GM10266 (cell line): ENCODE measurements around the gene MNS1.

Source experiments
- DNase-seq: peaks from one replicate; pipeline ENCODE4 v3.0.0; 2012; ENCODE audit errors: extremely low spot score
- TF ChIP-seq, protein P1 (sequence below): IDR thresholded peaks from 2 replicates; pipeline ENCODE4 v1.5.1; 2012; ENCODE audit warnings: mild to moderate bottlenecking, low read depth; ENCODE audit not compliant: control insufficient read depth, insufficient read depth; ENCODE audit errors: missing control alignments

MNS1 gene

DNA sequence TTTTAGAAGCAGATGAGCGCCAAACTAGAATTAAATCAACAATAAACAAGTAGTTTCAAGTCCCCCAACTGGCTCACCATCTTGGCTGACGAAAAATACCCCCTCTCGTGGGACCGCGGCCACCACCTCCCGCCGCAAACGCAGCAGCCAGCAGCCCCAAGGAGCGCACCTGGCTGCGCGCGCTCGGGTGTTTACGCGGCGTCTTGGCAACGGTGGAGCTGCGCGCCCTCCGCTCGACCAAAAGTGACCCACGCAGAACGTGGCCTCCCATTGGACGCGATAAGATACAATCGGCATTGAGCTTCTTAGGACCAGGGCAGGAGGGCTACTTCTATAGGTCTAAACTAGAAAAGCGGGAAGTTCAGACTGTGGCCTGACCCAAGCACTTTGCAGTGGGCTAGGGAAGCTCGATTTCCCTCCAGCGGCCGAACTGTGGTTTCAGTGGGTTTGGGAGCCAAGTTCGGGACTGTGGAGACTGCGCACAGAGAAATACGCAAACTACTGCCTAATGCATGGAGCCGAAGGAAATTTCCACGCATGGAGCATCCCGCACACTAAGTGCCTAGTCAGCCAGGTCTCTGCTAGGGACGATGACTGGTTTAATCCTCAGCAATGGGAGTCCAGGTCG, at the start of gene MNS1:
TSS of gene MNS1 (minus strand) at position 245 of the 628 bp plus-strand sequence. CDS start at position 80, 165 bp downstream.
- TF ChIP-seq, protein P1, sequence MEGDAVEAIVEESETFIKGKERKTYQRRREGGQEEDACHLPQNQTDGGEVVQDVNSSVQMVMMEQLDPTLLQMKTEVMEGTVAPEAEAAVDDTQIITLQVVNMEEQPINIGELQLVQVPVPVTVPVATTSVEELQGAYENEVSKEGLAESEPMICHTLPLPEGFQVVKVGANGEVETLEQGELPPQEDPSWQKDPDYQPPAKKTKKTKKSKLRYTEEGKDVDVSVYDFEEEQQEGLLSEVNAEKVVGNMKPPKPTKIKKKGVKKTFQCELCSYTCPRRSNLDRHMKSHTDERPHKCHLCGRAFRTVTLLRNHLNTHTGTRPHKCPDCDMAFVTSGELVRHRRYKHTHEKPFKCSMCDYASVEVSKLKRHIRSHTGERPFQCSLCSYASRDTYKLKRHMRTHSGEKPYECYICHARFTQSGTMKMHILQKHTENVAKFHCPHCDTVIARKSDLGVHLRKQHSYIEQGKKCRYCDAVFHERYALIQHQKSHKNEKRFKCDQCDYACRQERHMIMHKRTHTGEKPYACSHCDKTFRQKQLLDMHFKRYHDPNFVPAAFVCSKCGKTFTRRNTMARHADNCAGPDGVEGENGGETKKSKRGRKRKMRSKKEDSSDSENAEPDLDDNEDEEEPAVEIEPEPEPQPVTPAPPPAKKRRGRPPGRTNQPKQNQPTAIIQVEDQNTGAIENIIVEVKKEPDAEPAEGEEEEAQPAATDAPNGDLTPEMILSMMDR = no peak
- DNase-seq = peak; percentile 93

GRCh38 chr15:56496635-56497034, 31.7 kb upstream of the MNS1 start:
- peak; percentile 66 for DNase-seq
- TF ChIP-seq, protein P1 = peak; percentile 72

DNA sequence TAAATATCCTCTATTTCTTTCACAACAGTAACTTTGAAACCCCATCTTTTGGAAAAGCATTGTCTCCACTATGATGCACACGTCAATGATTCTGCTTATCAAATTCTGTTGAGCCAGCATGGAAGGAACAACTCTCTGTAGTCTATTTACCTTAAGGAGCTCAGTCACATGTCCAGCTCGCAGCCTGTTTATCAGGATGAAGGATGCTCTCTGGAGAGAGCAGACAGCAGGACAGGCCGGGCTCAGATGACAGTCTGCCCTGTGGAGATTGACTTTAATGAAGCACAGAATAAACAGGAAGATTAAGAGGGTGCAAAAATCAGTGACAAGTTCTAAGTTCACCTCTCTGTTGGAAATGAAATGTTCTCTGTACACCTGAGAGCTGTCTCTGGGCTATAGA, 30.6 kb upstream of the MNS1 start:
- DNase-seq = no peak
- TF ChIP-seq, protein P1 = no peak

DNA sequence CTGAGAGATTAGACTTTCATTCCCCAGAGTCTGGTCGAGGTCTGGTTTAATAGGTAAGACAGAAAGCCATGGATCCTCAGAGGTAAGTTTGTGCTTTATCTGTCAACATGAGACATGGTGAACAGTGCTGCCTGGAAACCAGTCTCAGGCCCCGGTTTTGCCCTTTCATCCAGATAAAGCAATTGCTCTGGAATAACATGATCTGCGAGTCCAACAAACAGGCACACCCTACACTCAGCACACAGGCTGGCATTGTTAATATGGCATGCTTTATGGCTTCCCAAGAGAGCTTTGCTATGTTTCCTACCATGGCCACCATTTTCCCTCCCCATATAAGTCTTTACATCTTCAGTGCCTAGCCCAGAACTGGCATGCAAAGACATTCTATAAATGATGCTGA, 30.1 kb upstream of the MNS1 start:
- TF ChIP-seq, protein P1 = no peak
- no peak for DNase-seq

- DNase-seq = no peak
- TF ChIP-seq, protein P1 = no peak
These were observed 28.0 kb upstream of the MNS1 start for GRCh38 chr15:56492791-56493555.

DNA sequence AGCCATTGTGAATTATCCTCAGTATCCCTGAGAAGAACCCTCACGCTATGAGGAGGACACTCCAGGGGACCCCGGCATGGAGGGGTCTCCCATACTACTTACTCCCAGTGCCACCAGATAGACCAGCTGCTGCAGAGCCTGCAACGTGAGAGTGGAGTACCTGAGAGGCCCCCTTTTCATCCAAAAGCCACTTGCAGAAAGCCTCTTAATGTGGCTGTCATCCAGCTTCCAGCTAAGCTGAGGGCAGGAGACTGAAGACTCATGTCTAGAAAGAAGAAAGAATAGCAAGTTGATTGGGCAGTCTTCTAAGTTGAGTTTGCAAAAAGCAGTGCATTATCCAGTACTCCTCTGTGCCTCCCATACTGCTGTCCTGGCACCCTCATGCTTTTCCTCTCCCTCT, 27.3 kb upstream of the MNS1 start:
- no peak for DNase-seq
- TF ChIP-seq, protein P1 = no peak

DNA sequence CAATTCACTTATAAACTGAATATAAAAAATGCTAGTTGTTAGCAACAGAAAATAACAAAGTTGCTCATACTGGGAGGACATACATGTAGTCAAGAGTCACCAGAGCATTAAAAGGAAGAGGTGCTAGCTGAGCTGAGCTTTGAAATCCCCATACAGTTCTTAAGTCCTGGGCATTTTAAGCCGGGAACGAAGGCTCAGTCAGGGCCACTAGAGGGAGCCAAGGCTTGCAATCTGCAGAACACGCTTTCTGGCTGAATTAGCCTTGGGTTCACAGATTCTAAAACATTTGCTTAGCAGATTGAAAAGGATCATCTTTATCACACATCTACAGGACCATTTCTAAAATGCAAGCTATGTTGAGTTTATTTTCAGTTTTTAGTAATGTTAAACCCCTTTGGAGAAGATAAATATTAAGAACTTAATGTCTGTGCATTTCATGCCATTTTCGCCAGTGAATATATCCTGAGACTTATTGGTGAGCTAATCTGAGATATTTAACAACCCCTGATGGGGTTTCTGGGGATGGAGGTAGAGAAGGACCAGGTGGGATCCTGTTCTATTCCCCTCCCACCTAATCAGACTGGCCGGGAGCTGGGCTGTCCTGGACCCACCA, 26.3 kb upstream of the MNS1 start:
- peak; percentile 64 for DNase-seq
- TF ChIP-seq, protein P1 = peak; percentile 91
